HG02943 (cell line): ENCODE data around the gene PPM1L.

ENCODE experiments used
- ATAC-seq: cut with Tn5 transposase; IDR thresholded peaks from one replicate; pipeline ENCODE4 v1.9.1; 2021; ENCODE audit warnings: mild to moderate bottlenecking, low read depth, moderate library complexity; ENCODE audit not compliant: unreplicated experiment

The PPM1L gene

GRCh38 chr3:160758929-160759577 lies 3.0 kb downstream of the PPM1L start:
- ATAC-seq, result no peak

GRCh38 chr3:160763073-160763472 lies 7.0 kb downstream of the PPM1L start:
- ATAC-seq, result no peak

GRCh38 chr3:160765211-160765610 lies 9.2 kb downstream of the PPM1L start:
- no peak for ATAC-seq

GRCh38 chr3:160768031-160768430 lies 12.0 kb downstream of the PPM1L start:
- ATAC-seq, result no peak

DNA sequence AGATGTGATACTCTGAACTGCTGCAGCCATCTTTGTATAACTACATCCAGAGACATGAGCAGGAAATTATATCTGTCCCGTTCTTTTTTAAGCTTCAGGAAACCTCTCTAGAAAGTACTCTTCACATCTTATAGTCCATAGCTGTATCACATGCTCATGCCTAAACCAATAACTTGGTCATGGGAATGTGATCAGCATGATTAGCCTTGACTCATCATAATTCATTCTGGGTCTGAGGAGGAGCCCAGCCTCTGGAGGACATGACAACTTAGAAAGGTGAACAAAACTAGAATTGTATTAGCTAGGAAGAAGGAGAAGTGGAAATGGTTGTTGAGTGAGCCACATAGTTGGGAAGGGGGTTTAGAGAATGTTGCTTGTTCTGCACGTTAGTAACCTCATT lies 12.9 kb downstream of the PPM1L start:
- ATAC-seq, result no peak

DNA sequence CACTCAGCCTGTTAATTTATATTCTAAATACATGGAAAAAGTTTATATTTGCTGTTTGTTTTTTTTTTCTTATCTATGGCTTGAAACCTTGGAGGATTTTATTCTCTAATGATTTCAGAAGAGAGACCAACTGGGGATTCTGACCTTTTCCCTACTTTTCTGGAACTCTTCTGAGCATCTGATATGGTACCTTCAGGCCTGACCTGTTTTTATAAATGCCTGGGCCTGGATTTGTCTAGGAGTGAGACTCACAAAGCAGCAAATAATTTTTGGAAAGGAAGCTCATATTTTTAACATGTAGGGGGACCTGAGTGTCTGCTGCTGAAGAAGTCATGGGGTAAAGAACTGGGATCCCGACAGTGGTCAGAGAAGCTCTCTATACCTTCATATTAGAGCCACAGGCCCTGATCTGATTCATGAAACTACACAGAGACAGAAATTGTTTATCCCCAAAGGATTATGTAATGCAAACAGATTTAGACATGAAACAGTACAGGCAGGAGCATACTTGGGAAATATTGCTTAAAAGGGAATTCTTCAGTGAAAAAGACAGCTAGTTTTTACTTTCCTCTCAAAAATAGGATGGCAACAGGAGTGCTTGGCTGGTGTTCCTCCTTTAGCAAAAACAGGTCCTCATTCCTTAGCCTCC lies 15.9 kb downstream of the PPM1L start:
- ATAC-seq, result no peak

- ATAC-seq, result no peak
Measured at GRCh38 chr3:160773722-160774121, 17.7 kb downstream of the PPM1L start.

- ATAC-seq, result no peak
Measured at GRCh38 chr3:160774172-160774571, 18.1 kb downstream of the PPM1L start.

DNA sequence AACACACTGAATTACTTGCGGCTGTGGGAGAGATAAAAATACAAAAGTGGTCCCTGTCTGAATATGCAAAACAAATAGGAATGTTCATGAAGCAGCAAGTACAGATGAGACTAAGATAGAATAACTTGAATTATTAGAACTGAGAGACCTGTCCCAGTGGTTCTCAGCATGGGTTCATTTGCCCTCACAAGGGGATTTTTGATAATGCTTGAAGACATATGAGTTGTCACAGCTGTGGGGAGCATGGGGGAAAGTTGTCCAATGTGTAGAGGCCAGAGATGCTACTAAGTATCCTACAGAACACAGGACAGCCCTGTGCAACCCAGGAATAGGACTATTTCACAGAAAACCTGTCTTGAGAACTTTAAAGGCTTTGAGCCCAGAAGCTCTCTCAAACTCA lies 22.4 kb downstream of the PPM1L start:
- no peak for ATAC-seq

DNA sequence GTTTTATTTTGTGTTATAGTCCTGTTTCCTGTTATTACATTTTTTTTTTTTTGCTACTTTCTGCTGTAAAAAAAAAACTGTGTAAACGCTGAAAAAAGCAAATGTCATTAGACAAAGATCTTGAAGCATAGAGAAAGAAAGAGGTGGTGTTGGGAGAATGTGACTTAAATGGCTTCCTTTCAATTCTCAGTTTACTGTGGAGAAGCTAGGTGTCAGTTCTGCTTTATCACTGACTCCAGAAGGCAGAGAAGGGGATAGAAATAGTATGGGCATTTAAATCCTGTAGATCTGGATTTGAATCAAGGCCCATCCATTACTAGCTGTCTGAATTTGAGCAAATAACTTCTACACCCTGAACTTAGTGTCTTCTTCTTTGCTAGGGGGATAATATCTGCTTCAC lies 23.0 kb downstream of the PPM1L start:
- no peak for ATAC-seq

DNA sequence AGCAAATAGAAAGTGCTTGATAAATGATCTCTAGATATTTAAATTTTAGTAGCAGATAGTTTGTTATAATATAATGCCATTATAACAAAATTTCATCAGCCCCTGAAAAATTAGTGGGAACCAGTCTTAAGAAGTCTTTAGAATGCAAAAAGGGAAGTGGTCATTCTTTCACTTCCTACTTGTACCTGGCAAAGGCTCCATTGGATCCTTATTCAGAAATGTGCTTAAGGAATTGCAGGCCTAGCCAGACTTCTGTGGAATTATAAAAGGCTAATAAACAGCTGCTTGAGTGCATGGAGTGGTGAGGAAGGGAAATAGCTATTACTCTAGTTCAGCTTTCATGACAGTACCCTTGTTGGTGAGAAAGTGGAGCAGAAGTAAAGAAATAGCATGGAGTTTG lies 24.2 kb downstream of the PPM1L start:
- no peak for ATAC-seq

DNA sequence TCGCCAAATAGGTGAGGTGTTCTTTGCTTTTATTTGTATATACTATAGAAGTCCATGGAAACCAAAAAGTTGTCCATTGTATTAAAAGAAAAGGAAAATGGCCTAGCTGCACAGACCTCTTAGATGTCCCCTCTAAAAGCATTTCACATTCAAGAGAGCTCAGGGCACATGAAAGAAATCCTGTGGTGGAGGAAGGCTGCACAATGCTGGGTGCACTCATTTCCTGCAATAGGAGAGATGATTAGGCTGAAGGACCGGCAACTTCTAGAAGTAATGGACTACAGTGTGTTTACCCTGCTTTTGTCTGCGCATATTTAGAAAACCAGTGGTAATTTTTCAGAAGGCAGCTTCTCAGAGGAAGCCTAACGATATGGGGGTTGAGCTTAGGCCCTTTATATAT lies 25.4 kb downstream of the PPM1L start:
- ATAC-seq, result no peak

GRCh38 chr3:160781863-160782262 lies 25.8 kb downstream of the PPM1L start:
- no peak for ATAC-seq

DNA sequence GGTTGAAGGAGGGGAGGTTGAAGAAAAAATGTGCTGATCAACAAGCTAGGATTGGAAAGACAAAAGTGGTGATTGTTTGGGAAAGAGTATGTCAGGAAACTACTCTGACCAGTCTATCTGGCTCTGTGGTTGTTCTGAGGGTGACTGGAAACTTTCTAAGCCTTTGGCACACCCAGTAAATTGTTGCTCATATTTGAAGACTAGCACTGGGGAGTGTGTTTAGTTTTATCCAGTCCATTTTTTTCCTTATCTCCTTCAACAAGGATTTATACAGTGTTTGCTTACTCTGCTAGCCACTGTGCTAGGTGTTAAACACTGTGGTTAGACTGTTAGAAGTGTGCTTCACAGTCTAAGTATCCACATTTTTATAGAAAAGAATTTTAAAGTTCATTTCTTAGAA lies 28.8 kb downstream of the PPM1L start:
- no peak for ATAC-seq

DNA sequence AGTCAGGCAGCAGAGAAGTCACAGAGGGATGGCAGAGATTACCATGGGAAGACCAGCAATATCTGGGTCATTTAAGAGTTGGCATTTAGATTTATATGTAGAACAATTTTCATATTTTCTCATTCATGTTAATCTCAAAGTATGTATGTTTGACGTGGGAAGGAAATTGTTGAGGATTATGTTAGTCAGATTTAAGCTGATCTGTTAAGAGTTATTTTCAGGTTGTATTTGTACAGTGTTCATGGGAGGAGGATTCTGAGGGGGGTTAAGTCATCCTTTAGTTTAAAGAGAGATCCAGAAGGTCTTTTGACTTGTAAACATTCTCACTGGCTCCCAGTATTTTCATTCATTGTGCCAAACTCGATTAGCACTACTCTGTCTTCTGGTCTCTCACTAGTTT lies 34.7 kb downstream of the PPM1L start:
- ATAC-seq, result no peak

GRCh38 chr3:160792540-160792939 lies 36.5 kb downstream of the PPM1L start:
- no peak for ATAC-seq

GRCh38 chr3:160793722-160794252 lies 37.8 kb downstream of the PPM1L start:
- ATAC-seq, result no peak

DNA sequence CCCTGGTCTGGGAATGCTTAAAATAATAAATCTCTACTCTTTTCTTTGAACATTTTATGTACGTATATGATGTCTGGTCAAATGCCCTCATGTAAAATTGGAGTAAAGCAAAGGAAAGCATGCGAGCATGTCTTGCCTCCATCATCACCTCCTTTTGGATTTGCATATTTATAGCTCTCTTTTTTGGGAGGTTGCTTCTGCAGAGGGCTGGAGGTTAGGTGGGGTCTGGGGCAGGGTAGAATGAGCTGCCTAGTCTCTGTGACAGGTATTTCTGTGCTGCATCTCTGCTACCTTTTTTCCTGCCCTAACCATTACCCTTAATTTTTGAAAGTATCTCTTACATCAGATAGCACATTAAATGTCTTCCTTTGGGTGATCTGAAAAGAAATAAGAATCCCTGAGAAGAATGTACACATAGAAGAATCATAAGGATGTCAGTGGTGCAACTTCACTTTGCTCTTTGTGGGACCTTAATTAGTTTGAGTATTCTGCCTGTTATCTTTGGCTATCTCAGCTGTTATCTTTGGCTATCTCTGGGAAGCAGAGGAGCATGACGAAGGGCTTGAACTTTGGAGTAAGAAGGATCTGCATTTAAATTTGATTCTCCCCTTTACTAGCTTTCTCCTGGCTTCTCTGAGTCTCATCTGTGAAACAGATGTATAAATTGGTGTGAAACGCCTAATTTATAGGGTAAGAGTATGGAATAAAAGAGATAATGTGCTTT lies 40.2 kb downstream of the PPM1L start:
- no peak for ATAC-seq

- ATAC-seq, result no peak
Measured at GRCh38 chr3:160796813-160797164, 40.8 kb downstream of the PPM1L start.

DNA sequence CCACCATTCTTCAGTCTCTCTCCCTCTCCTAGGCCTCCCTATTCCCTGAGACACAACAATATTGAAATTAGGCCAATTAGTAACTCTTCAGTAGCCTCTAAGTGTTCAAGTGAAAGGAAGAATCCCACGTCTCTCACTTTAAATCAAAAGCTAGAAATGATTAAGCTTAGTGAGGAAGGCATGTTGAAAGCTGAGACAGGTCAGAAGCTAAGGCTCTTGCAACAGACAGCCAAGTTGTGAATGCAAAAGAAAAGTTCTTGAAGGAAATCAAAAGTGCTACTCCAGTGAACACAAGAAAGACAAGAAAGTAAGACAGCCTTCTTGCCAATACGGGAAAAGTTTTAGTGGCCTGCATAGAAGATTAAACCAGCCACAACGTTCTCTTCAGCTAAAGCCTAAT lies 41.3 kb downstream of the PPM1L start:
- no peak for ATAC-seq

DNA sequence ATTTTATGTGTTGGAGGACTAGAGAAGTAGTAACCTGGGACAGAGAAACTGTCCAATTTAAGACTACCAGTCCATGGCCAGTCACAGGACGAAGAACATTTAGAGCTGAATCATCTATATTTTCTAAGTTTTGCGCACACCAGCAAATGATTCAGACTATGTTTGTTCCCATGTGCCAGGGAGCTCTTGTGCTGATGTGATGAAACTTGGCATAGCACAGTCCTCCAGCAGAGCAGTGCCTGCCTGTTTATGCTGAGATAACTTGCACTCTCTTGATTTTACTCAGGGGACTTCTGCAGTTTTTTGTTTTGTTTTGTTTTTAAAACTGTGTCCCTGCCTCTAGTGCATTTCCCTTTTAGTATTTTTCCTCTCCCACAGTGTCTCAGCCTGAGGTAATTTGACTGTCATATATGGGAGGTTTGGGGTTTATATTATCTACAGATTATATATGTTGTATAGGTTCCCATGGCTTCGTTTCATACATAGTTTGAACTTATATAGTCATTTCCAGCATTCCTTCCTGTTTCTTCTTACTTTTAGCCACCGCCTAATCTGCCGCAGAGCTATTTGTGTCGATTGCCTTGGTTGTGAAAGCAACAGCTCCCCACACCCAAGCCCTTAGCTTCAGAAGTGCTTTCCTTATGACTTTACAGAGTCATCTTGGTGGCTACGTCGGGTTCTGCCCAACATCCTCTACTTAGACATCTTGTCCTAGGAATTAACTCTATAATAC lies 45.5 kb downstream of the PPM1L start:
- ATAC-seq, result no peak
